Stomach smooth muscle (tissue), 2 donors: ENCODE results near the gene ETV6.

Experiments used
- H3K27ac ChIP-seq: one replicate; pipeline ENCODE4 v1.7.0; 2013; ENCODE audit warnings: mild to moderate bottlenecking, low read length, inconsistent platforms
- H3K27me3 ChIP-seq, 2 donors: one replicate each; pipeline ENCODE4 v1.7.0; 2013; ENCODE audit warnings: low read length in 2 of 2; ENCODE audit not compliant: insufficient read depth in 2 of 2, control insufficient read depth in 1 of 2
- H3K36me3 ChIP-seq, 2 donors: one replicate each; pipeline ENCODE4 v1.7.0; 2013; ENCODE audit warnings: low read length in 2 of 2; ENCODE audit not compliant: control insufficient read depth in 2 of 2, insufficient read depth in 2 of 2
- H3K4me1 ChIP-seq: one replicate; pipeline ENCODE4 v1.7.0; 2013; ENCODE audit warnings: low read length; ENCODE audit not compliant: control insufficient read depth, insufficient read depth
- H3K4me3 ChIP-seq, 2 donors: one replicate each; pipeline ENCODE4 v1.7.0; 2013; ENCODE audit warnings: low read length in 2 of 2
- H3K9ac ChIP-seq, 2 donors: one replicate each; pipeline ENCODE4 v1.7.0; 2013; ENCODE audit warnings: low read length in 2 of 2, mild to moderate bottlenecking in 1 of 2
- H3K9me3 ChIP-seq, 2 donors: one replicate each; pipeline ENCODE4 v1.7.0; 2013; ENCODE audit warnings: low read length in 2 of 2; ENCODE audit not compliant: control insufficient read depth in 2 of 2
- donor health status: healthy.
- donor health status: Pancreatic carcinoma.

Gene ETV6

DNA sequence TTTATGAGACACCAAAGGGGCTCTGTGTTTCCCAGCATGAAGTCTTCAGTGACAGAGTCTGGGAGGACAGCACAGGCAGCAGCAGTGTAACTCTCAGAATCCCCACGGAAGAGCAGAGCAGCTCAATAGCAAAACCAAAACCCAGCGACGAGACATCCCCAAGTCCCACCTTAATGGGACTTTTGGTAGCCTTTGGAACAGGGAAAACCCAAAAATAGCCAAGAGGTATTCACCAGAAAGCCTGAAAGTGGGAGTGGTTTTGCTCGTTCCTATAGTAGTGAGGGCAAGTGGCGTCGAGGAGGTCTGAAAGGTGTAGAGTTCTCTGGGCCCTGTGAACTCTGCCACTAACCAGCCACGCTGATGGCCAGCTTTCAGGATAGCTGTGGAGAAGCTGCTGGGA, 174.6 kb downstream of the ETV6 start:
- Histone ChIP-seq H3K4me3 (no peak overlapping the region), H3K9ac (no peak overlapping the region), H3K27me3 (no peaks in the 10 kb centered on the region), H3K36me3 (peaks cover 3 to 6% of the 10 kb centered on the region in 2 donors), H3K4me1 (peaks cover 38% of the 10 kb centered on the region), H3K27ac (no peak overlapping the region), H3K9me3 (no peaks in the 10 kb centered on the region)

DNA sequence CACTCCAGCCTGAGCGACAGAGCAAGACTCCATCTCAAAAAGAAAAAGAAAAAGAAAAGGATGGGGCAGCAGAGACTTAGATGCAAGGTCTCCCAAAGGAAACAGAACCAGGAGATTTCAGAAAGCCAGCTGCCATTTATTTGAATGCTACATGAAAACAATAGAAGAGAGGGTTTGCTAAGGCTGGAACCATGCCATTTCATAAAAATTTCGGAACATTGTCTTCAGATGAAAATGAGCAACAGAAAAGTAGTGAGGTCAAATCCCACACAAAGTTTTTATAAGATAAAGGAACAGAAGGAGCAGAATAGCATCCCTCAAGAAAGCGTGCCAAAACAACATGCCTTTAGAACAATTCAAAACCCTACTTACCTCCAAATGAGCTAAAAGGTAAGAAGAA, 175.3 kb downstream of the ETV6 start:
- Histone ChIP-seq H3K27me3 (no peaks in the 10 kb centered on the region), H3K36me3 (peaks cover 5% of the 10 kb centered on the region in 2 donors), H3K9ac (no peak overlapping the region), H3K4me1 (peaks cover 41% of the 10 kb centered on the region), H3K27ac (no peak overlapping the region), H3K4me3 (no peak overlapping the region), H3K9me3 (no peaks in the 10 kb centered on the region)

GRCh38 chr12:11825278-11825677, 175.8 kb downstream of the ETV6 start:
- H3K4me1 ChIP-seq, result peaks cover 46% of the 10 kb centered on the region
- H3K9ac ChIP-seq, result no peak overlapping the region
- no peaks in the 10 kb centered on the region for H3K27me3 ChIP-seq
- H3K27ac ChIP-seq, result no peak overlapping the region
- H3K36me3 ChIP-seq, result peaks cover 2 to 5% of the 10 kb centered on the region in 2 donors
- no peak overlapping the region for H3K4me3 ChIP-seq
- no peaks in the 10 kb centered on the region for H3K9me3 ChIP-seq

DNA sequence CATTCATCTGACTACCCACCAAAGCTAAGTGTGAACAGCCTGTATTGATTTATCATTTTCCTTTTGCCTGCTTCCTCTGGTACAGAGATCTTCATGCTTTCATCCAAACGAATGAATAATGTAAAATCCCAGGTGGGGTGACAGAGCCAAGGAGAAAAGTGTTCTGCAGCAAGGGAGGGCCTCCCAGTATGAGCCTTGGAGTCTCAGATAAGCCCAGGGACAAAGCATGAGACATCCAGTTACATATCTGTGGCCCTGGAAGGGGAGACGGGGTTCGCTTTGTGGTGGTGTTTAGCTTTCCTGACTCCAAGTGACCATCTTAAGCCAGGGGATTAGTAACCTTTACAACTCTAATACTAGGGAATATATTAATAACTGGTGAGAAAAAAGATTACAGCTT, 177.1 kb downstream of the ETV6 start:
- Histone ChIP-seq H3K27ac (peak overlapping the region; percentile 11), H3K9ac (peak overlapping the region in 1 of 2 donors; percentile 39)

GRCh38 chr12:11827091-11828061, 177.9 kb downstream of the ETV6 start:
- H3K4me3 ChIP-seq, result peak overlapping the region; percentile 27 to 57
- peaks cover 0 to 5% of the 10 kb centered on the region in 2 donors for H3K36me3 ChIP-seq
- H3K9ac ChIP-seq, result peak overlapping the region in 1 of 2 donors; percentile 39
- no peaks in the 10 kb centered on the region for H3K9me3 ChIP-seq
- H3K4me1 ChIP-seq, result peaks cover 43% of the 10 kb centered on the region
- H3K27ac ChIP-seq, result peak overlapping the region; percentile 18
- no peaks in the 10 kb centered on the region for H3K27me3 ChIP-seq

More for the DNA sequence above, 177.1 kb downstream of the ETV6 start:
- Histone ChIP-seq H3K4me1 (peaks cover 49% of the 10 kb centered on the region), H3K9me3 (no peaks in the 10 kb centered on the region), H3K36me3 (peaks cover 2 to 5% of the 10 kb centered on the region in 2 donors), H3K27me3 (no peaks in the 10 kb centered on the region), H3K4me3 (no peak overlapping the region)

- no peaks in the 10 kb centered on the region for H3K27me3 ChIP-seq
- H3K36me3 ChIP-seq, result peaks cover 0 to 5% of the 10 kb centered on the region in 2 donors
- no peak overlapping the region for H3K4me3 ChIP-seq
- H3K27ac ChIP-seq, result no peak overlapping the region
- H3K9me3 ChIP-seq, result no peaks in the 10 kb centered on the region
- peak overlapping the region in 1 of 2 donors; percentile 12 for H3K9ac ChIP-seq
- peaks cover 32% of the 10 kb centered on the region for H3K4me1 ChIP-seq
Measured at GRCh38 chr12:11829764-11830194, 180.3 kb downstream of the ETV6 start.

DNA sequence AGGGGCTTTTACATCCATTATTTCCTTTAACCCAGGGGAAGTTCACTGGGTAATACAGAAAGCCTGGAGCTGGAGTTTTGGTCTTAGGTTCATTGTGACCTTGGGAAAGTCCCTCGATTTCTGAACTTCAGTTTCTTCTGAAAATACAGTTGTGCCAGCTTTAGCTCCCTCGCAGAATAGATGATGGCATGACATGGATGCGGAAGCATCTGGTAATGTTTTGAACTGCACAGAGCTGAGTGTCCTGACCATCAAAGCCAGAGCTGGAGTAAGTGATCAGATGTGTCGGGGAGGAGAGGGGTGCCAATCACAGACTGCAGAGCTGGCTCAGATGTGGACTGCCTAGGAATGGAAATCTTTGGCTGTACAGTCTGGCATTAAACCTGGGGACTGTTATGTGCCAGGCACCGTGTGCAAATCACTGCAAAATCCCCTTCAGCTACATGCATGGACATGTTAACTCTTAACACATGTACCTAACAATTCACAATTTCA, 180.9 kb downstream of the ETV6 start:
- Histone ChIP-seq H3K9me3 (no peaks in the 10 kb centered on the region), H3K4me1 (peaks cover 30% of the 10 kb centered on the region), H3K36me3 (peaks cover 0 to 5% of the 10 kb centered on the region in 2 donors), H3K9ac (no peak overlapping the region), H3K27ac (no peak overlapping the region), H3K27me3 (no peaks in the 10 kb centered on the region), H3K4me3 (no peak overlapping the region)

DNA sequence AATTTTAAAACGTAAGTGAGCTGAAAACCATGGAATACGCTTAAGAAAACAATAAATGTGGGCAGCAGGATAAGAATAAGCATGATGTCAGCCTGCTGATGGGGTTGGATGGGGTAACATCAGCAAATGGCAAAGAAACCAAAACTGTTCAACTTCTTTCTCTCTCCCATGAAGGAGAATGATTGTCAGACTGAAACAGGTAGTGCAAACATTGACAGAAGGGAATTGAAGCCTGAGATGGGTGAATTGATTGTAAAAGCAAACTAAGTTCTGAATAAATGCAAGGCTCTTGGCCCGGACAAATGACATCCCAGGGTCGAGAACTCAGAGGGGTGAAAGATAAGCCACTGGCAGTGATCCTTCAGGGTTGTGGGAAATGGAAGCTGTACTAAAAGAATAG, 182.6 kb downstream of the ETV6 start:
- peaks cover 0 to 5% of the 10 kb centered on the region in 2 donors for H3K36me3 ChIP-seq
- no peaks in the 10 kb centered on the region for H3K27me3 ChIP-seq
- no peak overlapping the region for H3K27ac ChIP-seq
- no peak overlapping the region for H3K9ac ChIP-seq
- peaks cover 30% of the 10 kb centered on the region for H3K4me1 ChIP-seq
- no peak overlapping the region for H3K4me3 ChIP-seq
- no peaks in the 10 kb centered on the region for H3K9me3 ChIP-seq

DNA sequence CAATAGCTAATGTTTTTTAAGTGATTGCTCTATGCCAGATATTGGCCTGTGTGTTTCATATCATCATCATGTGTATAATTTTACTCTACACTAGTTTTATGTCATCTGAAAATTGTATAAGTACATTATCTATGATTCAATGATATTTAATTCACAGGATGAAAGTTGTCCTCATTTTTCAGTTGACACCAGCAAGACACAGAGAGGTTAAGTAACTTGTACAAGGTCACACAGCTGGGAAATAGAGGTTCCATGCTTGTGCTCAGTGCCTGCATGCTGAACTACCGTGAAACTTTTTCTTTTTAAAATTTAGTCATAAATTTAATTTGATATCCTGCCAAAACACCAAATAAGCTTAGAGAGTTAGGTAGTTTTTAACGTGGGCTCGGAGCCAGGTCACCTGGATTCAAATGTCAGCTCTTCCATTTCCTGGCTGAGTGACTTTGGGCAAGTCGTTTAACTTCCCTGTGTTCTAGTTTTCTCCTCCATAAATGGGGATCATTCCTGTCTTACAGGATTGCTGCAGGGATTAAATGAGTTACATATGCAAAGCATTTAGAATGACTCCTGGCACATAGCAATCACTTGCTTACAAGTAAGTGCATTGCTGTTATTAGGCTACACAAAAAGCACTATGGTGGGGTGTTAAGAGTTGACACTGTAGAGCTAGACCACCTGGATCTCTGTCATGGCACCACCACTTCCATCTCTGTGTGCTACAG, 183.9 kb downstream of the ETV6 start:
- Histone ChIP-seq H3K9me3 (no peaks in the 10 kb centered on the region), H3K4me3 (no peak overlapping the region), H3K27ac (no peak overlapping the region), H3K4me1 (peaks cover 28% of the 10 kb centered on the region), H3K27me3 (no peaks in the 10 kb centered on the region), H3K36me3 (peaks cover 0 to 5% of the 10 kb centered on the region in 2 donors), H3K9ac (no peak overlapping the region)

DNA sequence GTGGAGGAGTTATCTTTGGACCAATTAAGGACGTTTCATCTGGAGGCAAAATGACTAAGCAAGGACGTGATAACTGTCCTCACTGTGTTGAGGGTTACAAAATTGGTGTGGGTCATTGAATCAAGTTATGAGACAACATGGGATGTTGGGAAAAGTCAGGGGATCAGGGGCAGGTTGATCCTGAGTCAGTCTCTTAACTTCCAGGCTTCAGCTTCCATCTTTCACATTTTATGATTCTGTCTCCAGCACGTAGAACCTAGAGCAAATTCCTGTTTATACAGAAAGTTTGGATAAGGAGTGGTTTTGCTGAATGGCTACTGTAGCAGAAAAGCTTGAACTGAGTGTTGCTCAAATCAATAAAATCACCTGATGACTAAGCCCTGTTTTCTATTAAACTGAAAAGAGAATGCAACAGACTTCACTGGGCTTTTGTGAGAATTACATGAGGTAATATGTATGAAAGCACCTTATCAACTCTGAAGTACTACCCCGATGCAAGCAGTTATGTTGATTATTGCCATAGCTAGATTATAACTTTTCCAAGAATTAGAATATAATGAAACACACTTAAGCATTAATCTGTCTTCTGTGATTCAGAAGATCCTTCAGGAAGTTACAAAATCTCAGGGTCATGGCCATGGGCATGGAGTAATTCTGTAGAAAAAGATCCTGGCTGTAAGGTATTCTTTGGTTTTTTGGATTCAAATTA, 184.8 kb downstream of the ETV6 start:
- Histone ChIP-seq H3K27me3 (no peaks in the 10 kb centered on the region), H3K36me3 (peaks cover 0 to 2% of the 10 kb centered on the region in 2 donors), H3K9ac (no peak overlapping the region), H3K27ac (no peak overlapping the region), H3K4me3 (no peak overlapping the region), H3K9me3 (no peaks in the 10 kb centered on the region), H3K4me1 (peaks cover 32% of the 10 kb centered on the region)
